ENCODE measurements around the gene NEGR1.

Gene NEGR1

GRCh38 chr1:71427066-71427465 is 855.3 kb downstream of the NEGR1 start:
- DNase-seq = no peak

GRCh38 chr1:71424536-71424935 is 857.8 kb downstream of the NEGR1 start:
- DNase-seq = no peak

GRCh38 chr1:71422221-71422620 is 860.1 kb downstream of the NEGR1 start:
- DNase-seq = no peak

- DNase-seq = no peak
Measured at GRCh38 chr1:71417421-71417820, 864.9 kb downstream of the NEGR1 start.

- no peak for DNase-seq
Measured at GRCh38 chr1:71414179-71414578, 868.2 kb downstream of the NEGR1 start.

GRCh38 chr1:71413441-71414175 is 868.7 kb downstream of the NEGR1 start:
- no peak for DNase-seq

- no peak for DNase-seq
Measured at GRCh38 chr1:71400050-71400449, 882.3 kb downstream of the NEGR1 start.

GRCh38 chr1:71399594-71399993 is 882.7 kb downstream of the NEGR1 start:
- no peak for DNase-seq

- DNase-seq = no peak
Measured at GRCh38 chr1:71393301-71393700, 889.0 kb downstream of the NEGR1 start.

- DNase-seq = no peak
Measured at GRCh38 chr1:71390518-71390917, 891.8 kb downstream of the NEGR1 start.

- no peak for DNase-seq
Measured at GRCh38 chr1:71377886-71378285, 904.5 kb downstream of the NEGR1 start.

GRCh38 chr1:71372496-71372895 is 909.8 kb downstream of the NEGR1 start:
- no peak for DNase-seq

- DNase-seq = no peak
Measured at GRCh38 chr1:71371581-71371980, 910.8 kb downstream of the NEGR1 start.

GRCh38 chr1:71364236-71364635 is 918.1 kb downstream of the NEGR1 start:
- no peak for DNase-seq

GRCh38 chr1:71362691-71363090 is 919.6 kb downstream of the NEGR1 start:
- DNase-seq = no peak

- no peak for DNase-seq
Measured at GRCh38 chr1:71362076-71362475, 920.3 kb downstream of the NEGR1 start.

- no peak for DNase-seq
Measured at GRCh38 chr1:71357708-71358107, 924.6 kb downstream of the NEGR1 start.

GRCh38 chr1:71351438-71351837 is 930.9 kb downstream of the NEGR1 start:
- no peak for DNase-seq

- DNase-seq = no peak
Measured at GRCh38 chr1:71350805-71351204, 931.5 kb downstream of the NEGR1 start.

- no peak for DNase-seq
Measured at GRCh38 chr1:71350330-71350729, 932.0 kb downstream of the NEGR1 start.

Data from activated CD8-positive, alpha-beta memory T cell treated with anti-CD3 and anti-CD28 coated beads, Interleukin-2, amount 50 U/mL, for 4 hours (primary cell).